ENCODE data around the gene PLK2. TPM values are rescaled to one million over a fixed set of nuclear protein-coding genes. Genes with fewer than 3 reads are reported as not detected.

PLK2 gene
- total RNA-seq, 2 donors from 2014 or later, result 9.7 to 16.4 TPM

DNA sequence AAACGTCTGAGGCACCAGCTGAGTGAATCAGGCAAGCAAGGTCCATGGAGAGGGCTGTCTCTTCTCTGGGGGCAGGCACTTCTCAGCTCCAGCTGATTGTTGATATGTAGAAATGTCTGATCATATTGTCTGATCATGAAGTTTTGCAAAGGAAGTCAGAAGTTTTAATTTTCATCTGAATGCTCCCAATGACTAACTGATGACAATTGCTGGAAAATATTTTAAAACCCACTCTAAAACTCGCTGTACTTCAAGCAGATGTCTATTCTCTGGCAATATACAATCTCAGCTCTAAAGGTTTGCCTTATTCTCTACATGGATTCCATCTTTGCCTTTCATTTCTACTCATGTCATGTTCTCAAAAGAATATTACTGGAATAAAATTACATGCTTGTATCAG lies 12.7 kb downstream of the PLK2 start:
- H3K9me3 Mint-ChIP-seq, result peaks cover 10% of the 10 kb centered on the region

DNA sequence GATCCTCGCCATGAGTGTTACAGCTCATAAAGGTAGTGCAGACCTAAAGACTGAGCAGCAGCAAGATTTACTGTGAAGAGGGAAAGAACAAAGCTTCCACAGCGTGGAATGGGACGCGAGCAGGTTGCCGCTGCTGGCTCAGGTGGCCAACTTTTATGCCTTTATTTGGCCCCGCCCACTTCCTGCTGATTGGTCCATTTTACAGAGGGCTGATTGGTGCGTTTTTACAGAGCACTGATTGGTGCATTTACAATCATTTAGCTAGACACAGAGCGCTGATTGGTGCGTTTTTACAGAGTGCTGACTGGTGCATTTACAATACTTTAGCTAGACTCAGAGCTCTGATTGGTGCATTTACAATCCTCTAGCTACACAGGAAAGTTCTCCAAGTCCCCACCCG lies 13.9 kb downstream of the PLK2 start:
- Histone ChIP-seq H3K4me3 (ENCODE audit: low read length) (no peak overlapping the region), H3K9me3 (ENCODE audit: control insufficient read depth, low read length) (no peaks in the 10 kb centered on the region), H3K4me1 (ENCODE audit: control insufficient read depth, insufficient read depth, low read length) (no peaks in the 10 kb centered on the region), H3K9ac (ENCODE audit: extremely low read depth, low read length, poor library complexity, severe bottlenecking) (no peak overlapping the region), H3K27me3 (ENCODE audit: control insufficient read depth, insufficient read depth, low read length, poor library complexity, severe bottlenecking) (no peaks in the 10 kb centered on the region), H3K36me3 (ENCODE audit: control insufficient read depth, insufficient read depth, low read length) (no peaks in the 10 kb centered on the region), H3K27ac (ENCODE audit: low read depth, low read length) (no peak overlapping the region)
- Mint-ChIP-seq H3K4me1 (no peaks in the 10 kb centered on the region), H3K27me3 (ENCODE audit: insufficient read depth) (no peaks in the 10 kb centered on the region), H3K9me3 (peaks cover 10% of the 10 kb centered on the region), H3K36me3 (ENCODE audit: low read depth) (peaks cover 3% of the 10 kb centered on the region), H3K27ac (no peak overlapping the region), H3K4me3 (no peak overlapping the region)
- DNase-seq, result no peak
- 93 to 94% methylated on average over 10 of the region's 10 CpGs for WGBS, 2 experiments (ENCODE audit: insufficient coverage in 1 of 2, insufficient read length in 1 of 2)
- TF ChIP-seq CTCF (conservative IDR thresholded peaks at IDR 0.05), result no peak

More for the DNA sequence above, 12.7 kb downstream of the PLK2 start:
- no peak overlapping the region for H3K27ac ChIP-seq (ENCODE audit: low read depth, low read length)
- H3K9ac ChIP-seq (ENCODE audit: extremely low read depth, low read length, poor library complexity, severe bottlenecking), result no peak overlapping the region
- H3K36me3 ChIP-seq (ENCODE audit: control insufficient read depth, insufficient read depth, low read length), result no peaks in the 10 kb centered on the region
- 85 to 87% methylated on average over 2 of the region's 2 CpGs for WGBS, 2 experiments (ENCODE audit: insufficient coverage in 1 of 2, insufficient read length in 1 of 2)
- Mint-ChIP-seq H3K27me3 (ENCODE audit: insufficient read depth) (no peaks in the 10 kb centered on the region), H3K4me3 (no peak overlapping the region), H3K27ac (no peak overlapping the region), H3K4me1 (no peaks in the 10 kb centered on the region), H3K36me3 (ENCODE audit: low read depth) (peaks cover 3% of the 10 kb centered on the region)
- no peaks in the 10 kb centered on the region for H3K4me1 ChIP-seq (ENCODE audit: control insufficient read depth, insufficient read depth, low read length)
- no peak overlapping the region for H3K4me3 ChIP-seq (ENCODE audit: low read length)
- H3K9me3 ChIP-seq (ENCODE audit: control insufficient read depth, low read length), result no peaks in the 10 kb centered on the region
- no peak for TF ChIP-seq CTCF (conservative IDR thresholded peaks at IDR 0.05)
- DNase-seq, result no peak
- no peaks in the 10 kb centered on the region for H3K27me3 ChIP-seq (ENCODE audit: control insufficient read depth, insufficient read depth, low read length, poor library complexity, severe bottlenecking)

GRCh38 chr5:58444805-58445204 lies 15.1 kb downstream of the PLK2 start:
- Histone ChIP-seq H3K9ac (ENCODE audit: extremely low read depth, low read length, poor library complexity, severe bottlenecking) (no peak overlapping the region), H3K4me3 (ENCODE audit: low read length) (no peak overlapping the region), H3K36me3 (ENCODE audit: control insufficient read depth, insufficient read depth, low read length) (no peaks in the 10 kb centered on the region), H3K27ac (ENCODE audit: low read depth, low read length) (no peak overlapping the region), H3K4me1 (ENCODE audit: control insufficient read depth, insufficient read depth, low read length) (no peaks in the 10 kb centered on the region), H3K27me3 (ENCODE audit: control insufficient read depth, insufficient read depth, low read length, poor library complexity, severe bottlenecking) (no peaks in the 10 kb centered on the region), H3K9me3 (ENCODE audit: control insufficient read depth, low read length) (no peaks in the 10 kb centered on the region)
- H3K27me3 Mint-ChIP-seq (ENCODE audit: insufficient read depth), result no peaks in the 10 kb centered on the region
- no peak for TF ChIP-seq CTCF (conservative IDR thresholded peaks at IDR 0.05)
- peaks cover 3% of the 10 kb centered on the region for H3K36me3 Mint-ChIP-seq (ENCODE audit: low read depth)
- H3K4me1 Mint-ChIP-seq, result no peaks in the 10 kb centered on the region
- no peak overlapping the region for H3K27ac Mint-ChIP-seq
- no peak for DNase-seq
- H3K9me3 Mint-ChIP-seq, result peaks cover 10% of the 10 kb centered on the region
- no peak overlapping the region for H3K4me3 Mint-ChIP-seq
